IPS DF 6.9 (cell line): ENCODE data around the gene DCD.

Experiments used
- DNase-seq: peaks from one replicate; pipeline ENCODE4 v3.0.0-alpha.2; 2013; ENCODE audit warnings: low read depth, low spot score
- H3K27ac ChIP-seq: one replicate; pipeline ENCODE4 v1.5.1; 2013; ENCODE audit warnings: low read length, control low read depth
- H3K27me3 ChIP-seq: 2 replicates; pipeline ENCODE4 v1.6.1; 2013; ENCODE audit warnings: mild to moderate bottlenecking, low read length; ENCODE audit not compliant: control insufficient read depth, insufficient read depth
- H3K36me3 ChIP-seq: 2 replicates; pipeline ENCODE4 v1.6.1; 2013; ENCODE audit warnings: low read length; ENCODE audit not compliant: control insufficient read depth, insufficient read depth
- H3K4me1 ChIP-seq: 2 replicates; pipeline ENCODE4 v1.6.1; 2013; ENCODE audit warnings: low read length; ENCODE audit not compliant: control insufficient read depth, insufficient read depth
- H3K4me3 ChIP-seq: 2 replicates; pipeline ENCODE4 v1.5.1; 2013; ENCODE audit warnings: mild to moderate bottlenecking, low read length
- H3K9me3 ChIP-seq: 2 replicates; pipeline ENCODE4 v1.6.1; 2013; ENCODE audit warnings: low read length, inconsistent platforms; ENCODE audit not compliant: control insufficient read depth, insufficient read depth
- WGBS: extraction: QIAGEN DNeasy Blood & Tissue Kit; methylation state at CpG from one replicate; pipeline ENCODE4 v1.1.7; 2013; ENCODE audit warnings: mixed read lengths, missing lambda C conversion rate; ENCODE audit not compliant: insufficient read length, insufficient coverage; 5-methylcytosine and 5-hydroxymethylcytosine counted together

Gene DCD

GRCh38 chr12:54629925-54630324 is 18.2 kb downstream of the DCD start:
- Histone ChIP-seq H3K36me3 (no peaks in the 10 kb centered on the region), H3K27ac (no peak overlapping the region), H3K4me1 (no peaks in the 10 kb centered on the region), H3K9me3 (no peaks in the 10 kb centered on the region), H3K4me3 (no peak overlapping the region), H3K27me3 (no peaks in the 10 kb centered on the region)
- DNase-seq = no peak
- no CpG with 5 or more reads among the region's 2 CpGs for WGBS

- Histone ChIP-seq H3K9me3 (no peaks in the 10 kb centered on the region), H3K27ac (no peak overlapping the region), H3K4me3 (no peak overlapping the region), H3K4me1 (no peaks in the 10 kb centered on the region), H3K27me3 (no peaks in the 10 kb centered on the region), H3K36me3 (no peaks in the 10 kb centered on the region)
- no CpG with 5 or more reads among the region's 3 CpGs for WGBS
- DNase-seq = no peak
These were observed 19.8 kb downstream of the DCD start for GRCh38 chr12:54628186-54628846.

- WGBS = no CpG with 5 or more reads among the region's 3 CpGs
- H3K27me3 ChIP-seq = no peaks in the 10 kb centered on the region
- no peak overlapping the region for H3K4me3 ChIP-seq
- no peak overlapping the region for H3K27ac ChIP-seq
- no peaks in the 10 kb centered on the region for H3K9me3 ChIP-seq
- H3K4me1 ChIP-seq = no peaks in the 10 kb centered on the region
- no peak for DNase-seq
- H3K36me3 ChIP-seq = no peaks in the 10 kb centered on the region
These were observed 20.9 kb downstream of the DCD start for GRCh38 chr12:54627304-54627703.

GRCh38 chr12:54625598-54625997 is 22.6 kb downstream of the DCD start:
- DNase-seq = no peak
- Histone ChIP-seq H3K36me3 (no peaks in the 10 kb centered on the region), H3K9me3 (no peaks in the 10 kb centered on the region), H3K4me1 (no peaks in the 10 kb centered on the region), H3K4me3 (no peak overlapping the region), H3K27me3 (no peaks in the 10 kb centered on the region), H3K27ac (no peak overlapping the region)

- no peaks in the 10 kb centered on the region for H3K27me3 ChIP-seq
- no peak overlapping the region for H3K4me3 ChIP-seq
- no peak overlapping the region for H3K27ac ChIP-seq
- H3K9me3 ChIP-seq = no peaks in the 10 kb centered on the region
- no CpG with 5 or more reads among the region's 5 CpGs for WGBS
- no peaks in the 10 kb centered on the region for H3K4me1 ChIP-seq
- no peaks in the 10 kb centered on the region for H3K36me3 ChIP-seq
- no peak for DNase-seq
These were observed 23.6 kb downstream of the DCD start for GRCh38 chr12:54624315-54625279.

GRCh38 chr12:54622463-54623183 is 25.5 kb downstream of the DCD start:
- DNase-seq = no peak
- no peaks in the 10 kb centered on the region for H3K9me3 ChIP-seq
- H3K27ac ChIP-seq = no peak overlapping the region
- H3K4me1 ChIP-seq = no peaks in the 10 kb centered on the region
- no peak overlapping the region for H3K4me3 ChIP-seq
- no peaks in the 10 kb centered on the region for H3K27me3 ChIP-seq
- H3K36me3 ChIP-seq = no peaks in the 10 kb centered on the region

- Histone ChIP-seq H3K27ac (no peak overlapping the region), H3K4me1 (no peaks in the 10 kb centered on the region), H3K4me3 (no peak overlapping the region), H3K9me3 (no peaks in the 10 kb centered on the region), H3K27me3 (peaks cover 2% of the 10 kb centered on the region), H3K36me3 (no peaks in the 10 kb centered on the region)
- no peak for DNase-seq
- WGBS = no CpG with 5 or more reads among the region's 6 CpGs
These were observed 31.1 kb downstream of the DCD start for GRCh38 chr12:54616933-54617680.

DNA sequence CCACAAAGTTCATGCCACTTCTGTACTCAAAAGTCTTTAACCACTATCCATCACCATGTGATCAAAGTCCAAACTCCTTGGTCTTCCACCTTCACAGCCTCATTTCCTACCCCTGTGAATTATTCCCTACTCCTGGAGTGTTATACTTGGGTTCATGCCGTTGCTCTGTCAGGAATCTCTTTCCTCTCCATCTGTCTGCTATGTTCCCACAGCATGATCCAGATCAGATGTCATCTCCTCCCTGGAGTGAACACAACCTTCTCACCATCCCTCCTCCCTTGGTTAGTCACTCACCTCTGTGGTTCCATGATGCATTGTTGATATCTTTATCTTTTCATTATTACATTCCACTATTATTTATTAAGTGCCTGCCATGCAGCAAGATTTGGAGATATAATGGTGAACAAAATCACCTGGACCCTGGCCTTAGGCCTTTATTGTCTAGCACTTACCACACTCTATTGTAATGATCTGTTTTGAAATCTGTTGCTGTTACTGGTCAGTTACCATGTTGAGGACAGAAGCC is 35.9 kb downstream of the DCD start:
- DNase-seq = no peak
- H3K4me1 ChIP-seq = no peaks in the 10 kb centered on the region
- no peaks in the 10 kb centered on the region for H3K9me3 ChIP-seq
- peaks cover 12% of the 10 kb centered on the region for H3K27me3 ChIP-seq
- H3K27ac ChIP-seq = no peak overlapping the region
- WGBS = no CpG with 5 or more reads among the region's 1 CpG
- no peak overlapping the region for H3K4me3 ChIP-seq
- no peaks in the 10 kb centered on the region for H3K36me3 ChIP-seq

- Histone ChIP-seq H3K9me3 (no peaks in the 10 kb centered on the region), H3K4me3 (no peak overlapping the region), H3K27me3 (peaks cover 12% of the 10 kb centered on the region), H3K36me3 (no peaks in the 10 kb centered on the region), H3K27ac (no peak overlapping the region), H3K4me1 (no peaks in the 10 kb centered on the region)
- no CpG with 5 or more reads among the region's 3 CpGs for WGBS
- DNase-seq = no peak
These were observed 36.4 kb downstream of the DCD start for GRCh38 chr12:54611715-54612149.

DNA sequence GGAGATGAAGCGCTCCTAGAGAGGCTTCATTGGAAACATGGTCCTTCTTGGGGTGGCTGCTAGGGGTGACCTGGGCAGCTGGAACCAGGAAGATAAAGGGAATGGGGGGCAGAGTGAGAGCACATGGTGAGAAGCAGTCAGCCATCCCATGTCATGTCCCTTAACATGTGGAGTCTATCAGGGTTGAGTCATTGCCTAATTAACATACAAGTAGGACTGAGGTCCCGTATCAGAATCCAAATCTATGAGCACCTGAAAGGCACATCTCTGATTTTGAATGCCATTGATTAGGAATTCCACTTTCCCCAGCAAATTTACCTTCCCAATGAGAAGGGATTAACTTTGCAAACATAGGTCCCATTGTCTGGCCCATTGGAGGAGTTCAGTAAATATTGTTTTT is 39.4 kb downstream of the DCD start:
- Histone ChIP-seq H3K36me3 (no peaks in the 10 kb centered on the region), H3K4me1 (no peaks in the 10 kb centered on the region), H3K4me3 (no peak overlapping the region), H3K9me3 (no peaks in the 10 kb centered on the region), H3K27ac (no peak overlapping the region), H3K27me3 (peaks cover 12% of the 10 kb centered on the region)
- WGBS = no CpG with 5 or more reads among the region's 2 CpGs
- DNase-seq = no peak
